ENCODE results near the gene TGFB1.

TGFB1 gene

DNA sequence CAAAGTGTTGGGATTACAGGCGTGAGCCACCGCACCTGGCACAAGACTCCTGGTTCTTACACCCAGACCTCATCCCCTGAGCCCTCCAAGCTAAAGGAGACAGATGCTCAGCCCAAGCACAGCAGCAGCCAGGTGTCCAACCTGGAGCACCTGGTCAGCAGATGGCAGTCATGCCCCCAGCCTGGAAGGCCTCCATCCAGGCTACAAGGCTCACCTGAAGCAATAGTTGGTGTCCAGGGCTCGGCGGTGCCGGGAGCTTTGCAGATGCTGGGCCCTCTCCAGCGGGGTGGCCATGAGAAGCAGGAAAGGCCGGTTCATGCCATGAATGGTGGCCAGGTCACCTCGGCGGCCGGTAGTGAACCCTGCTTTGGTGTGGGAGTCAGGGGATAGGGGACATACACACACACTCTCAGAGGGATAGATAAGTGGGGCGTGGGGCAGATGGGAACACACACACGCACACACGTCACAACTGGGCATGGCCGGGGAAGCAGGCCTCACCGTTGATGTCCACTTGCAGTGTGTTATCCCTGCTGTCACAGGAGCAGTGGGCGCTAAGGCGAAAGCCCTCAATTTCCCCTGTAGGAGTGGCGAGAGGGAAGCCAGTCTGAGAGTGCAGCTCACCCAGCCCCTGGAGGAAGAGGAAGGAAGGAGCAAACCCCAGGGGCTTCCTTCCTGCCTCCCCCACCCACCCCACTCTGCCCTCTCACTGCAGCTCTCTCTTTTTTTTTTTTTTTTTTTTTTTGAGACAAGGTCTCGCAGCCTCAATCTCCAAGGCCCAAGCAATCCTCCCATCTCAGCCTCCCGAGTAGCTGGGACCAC, 11.8 kb downstream of the TGFB1 start:
- no peak for DNase-seq (ENCODE audit: low read depth)

DNA sequence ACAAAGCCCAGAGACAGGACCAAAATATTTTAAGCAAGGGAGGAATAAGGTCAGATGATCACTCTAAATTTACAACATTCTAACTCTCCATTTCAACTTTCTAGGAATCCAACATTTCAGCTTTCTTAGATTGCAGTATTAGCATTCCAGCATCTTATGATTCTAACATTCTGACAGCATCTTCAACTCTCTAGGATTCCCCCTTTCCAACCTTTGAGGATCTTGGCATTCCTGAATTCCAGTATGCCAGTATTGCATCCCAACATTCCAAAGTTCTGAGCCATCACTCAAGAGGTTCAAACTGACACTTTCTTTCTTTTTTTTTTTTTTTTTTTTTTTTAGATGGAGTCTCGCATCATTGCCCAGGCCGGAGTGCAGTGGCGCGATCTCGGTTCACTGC, 13.8 kb downstream of the TGFB1 start:
- DNase-seq (ENCODE audit: low read depth) = no peak

DNA sequence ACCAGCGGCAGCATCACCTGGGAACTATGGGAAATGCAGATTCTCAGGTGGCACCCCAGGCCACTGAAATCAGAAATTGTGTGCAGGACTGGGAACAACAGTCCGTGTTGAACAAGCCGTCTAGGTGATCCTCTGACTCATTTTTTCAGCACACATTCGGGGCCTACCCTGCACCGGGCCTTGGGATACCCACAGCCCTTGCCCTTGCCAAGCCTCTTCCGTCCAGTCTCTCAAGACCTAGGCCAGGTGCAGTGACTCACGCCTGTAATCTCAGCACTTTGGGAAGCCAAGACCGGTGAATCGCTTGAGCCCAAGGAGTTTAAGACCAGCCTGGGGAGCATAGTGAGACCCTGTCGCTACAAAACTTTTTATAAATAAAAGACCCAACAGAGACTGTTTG, 18.3 kb downstream of the TGFB1 start:
- DNase-seq (ENCODE audit: low read depth) = no peak

DNA sequence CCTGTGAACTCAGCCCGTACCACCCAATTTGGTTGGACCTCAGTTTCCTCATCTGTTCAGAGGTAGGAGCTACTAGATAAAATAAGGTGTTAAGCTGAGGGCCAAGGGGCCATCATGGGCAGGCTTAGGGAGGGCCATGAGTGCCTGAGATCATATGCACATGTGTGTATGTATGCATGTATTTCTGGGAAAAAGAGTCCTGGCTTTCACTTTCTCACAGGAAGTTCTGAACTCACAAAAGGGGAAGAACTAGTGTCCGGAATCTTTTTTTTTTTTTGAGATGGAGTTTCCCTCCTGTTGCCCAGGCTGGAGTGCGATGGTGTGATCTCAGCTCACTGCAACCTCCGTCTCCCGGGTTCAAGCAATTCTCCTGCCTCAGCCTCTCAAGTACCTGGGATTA, 18.9 kb downstream of the TGFB1 start:
- no peak for DNase-seq (ENCODE audit: low read depth)

DNA sequence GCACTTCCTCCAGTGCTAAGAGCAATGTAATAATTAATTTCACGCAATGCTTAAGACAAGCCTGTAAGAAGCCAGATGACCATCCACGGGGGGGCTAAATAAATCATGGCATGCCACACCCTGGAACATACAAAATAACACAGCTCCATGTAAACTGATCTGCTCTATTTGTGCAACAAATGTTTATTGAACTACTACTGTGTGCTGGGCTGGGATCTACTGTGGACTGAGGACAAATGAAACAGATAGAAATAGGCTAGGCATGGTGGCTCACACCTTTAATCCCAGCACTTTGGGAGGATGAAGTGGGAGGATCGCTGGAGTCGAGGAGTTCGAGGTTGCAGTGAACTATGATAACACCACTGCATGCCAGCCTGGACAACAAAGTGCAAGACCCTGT, 21.3 kb downstream of the TGFB1 start:
- no peak for DNase-seq (ENCODE audit: low read depth)

DNA sequence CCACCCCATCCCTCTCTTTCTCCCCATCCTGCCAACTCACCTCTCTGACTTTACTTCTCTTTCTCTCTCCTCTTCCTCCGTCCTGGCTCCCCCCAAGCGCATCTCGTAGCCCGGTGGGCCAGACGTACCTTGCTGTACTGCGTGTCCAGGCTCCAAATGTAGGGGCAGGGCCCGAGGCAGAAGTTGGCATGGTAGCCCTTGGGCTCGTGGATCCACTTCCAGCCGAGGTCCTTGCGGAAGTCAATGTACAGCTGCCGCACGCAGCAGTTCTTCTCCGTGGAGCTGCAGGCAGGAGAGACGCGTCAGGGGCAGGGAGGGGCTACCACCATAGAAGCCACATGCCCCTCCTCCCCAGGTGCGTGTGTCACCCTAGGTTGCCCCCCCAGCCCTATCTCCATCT, 21.7 kb downstream of the TGFB1 start:
- DNase-seq (ENCODE audit: low read depth) = no peak

DNA sequence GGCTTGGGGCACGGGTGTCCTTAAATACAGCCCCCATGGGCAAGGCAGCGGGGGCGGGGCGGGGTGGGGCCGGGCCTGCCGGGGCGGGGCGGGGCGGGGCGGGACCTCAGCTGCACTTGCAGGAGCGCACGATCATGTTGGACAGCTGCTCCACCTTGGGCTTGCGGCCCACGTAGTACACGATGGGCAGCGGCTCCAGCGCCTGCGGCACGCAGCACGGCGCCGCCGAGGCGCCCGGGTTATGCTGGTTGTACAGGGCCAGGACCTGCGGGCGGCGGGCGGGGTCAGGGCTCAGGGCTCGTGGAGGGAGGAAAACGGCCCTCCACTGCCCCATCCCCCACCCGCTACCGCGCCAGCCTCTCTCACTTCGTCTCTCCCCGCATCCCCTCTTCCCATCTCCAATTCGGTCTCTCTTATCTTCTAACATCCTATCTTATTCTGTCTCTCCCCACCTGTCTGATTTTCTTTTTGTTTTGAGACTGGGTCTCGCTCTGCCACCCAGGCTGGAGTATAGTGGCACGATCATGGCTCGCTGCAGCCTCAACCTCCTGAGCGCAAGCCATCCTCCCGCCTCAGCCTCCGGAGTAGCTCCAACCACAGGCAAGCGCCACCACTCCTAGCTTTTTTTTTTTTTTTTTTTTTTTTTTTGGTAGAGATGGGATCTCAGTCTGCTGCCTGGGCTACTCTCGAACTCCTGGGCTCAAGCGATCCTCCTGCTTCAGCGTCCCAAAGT, 22.6 kb downstream of the TGFB1 start:
- no peak for DNase-seq (ENCODE audit: low read depth)

DNA sequence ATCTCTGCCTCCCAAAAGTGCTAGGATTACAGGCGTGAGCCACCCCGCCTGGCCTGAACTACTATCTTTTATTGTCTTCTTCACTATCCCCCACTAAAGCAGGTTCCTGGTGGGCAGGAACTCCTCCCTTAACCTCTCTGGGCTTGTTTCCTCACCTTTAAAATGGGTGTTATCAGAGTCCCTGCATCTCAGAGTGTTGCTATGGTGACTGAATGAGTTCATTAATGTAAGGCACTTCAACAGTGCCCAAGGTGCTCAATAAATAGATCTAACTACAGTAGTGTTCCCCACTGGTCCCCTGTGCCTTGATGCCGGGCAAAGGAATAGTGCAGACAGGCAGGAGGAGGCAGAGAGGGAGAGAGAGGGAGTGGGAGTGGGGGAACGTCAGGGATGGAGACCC, 23.2 kb downstream of the TGFB1 start:
- no peak for DNase-seq (ENCODE audit: low read depth)

DNA sequence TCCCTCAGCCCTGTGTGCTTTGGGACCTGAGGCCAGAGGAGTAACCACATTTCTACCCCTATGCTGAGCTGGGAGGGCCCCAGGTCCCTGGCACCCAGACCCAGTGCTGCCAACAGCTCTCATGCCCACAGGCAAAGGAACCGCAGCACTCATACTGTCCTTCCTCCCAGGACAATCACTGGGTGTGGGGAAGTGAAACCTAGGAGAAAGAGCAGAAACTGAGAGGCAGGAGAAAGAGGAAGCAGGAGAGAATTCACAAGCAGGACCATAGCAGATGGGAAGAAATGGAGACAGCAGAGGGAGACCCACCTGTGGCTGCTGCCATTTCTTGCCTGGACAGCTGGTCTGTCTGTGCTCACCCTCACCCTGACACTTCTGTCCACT, 24.9 kb downstream of the TGFB1 start:
- no peak for DNase-seq (ENCODE audit: low read depth)

DNA sequence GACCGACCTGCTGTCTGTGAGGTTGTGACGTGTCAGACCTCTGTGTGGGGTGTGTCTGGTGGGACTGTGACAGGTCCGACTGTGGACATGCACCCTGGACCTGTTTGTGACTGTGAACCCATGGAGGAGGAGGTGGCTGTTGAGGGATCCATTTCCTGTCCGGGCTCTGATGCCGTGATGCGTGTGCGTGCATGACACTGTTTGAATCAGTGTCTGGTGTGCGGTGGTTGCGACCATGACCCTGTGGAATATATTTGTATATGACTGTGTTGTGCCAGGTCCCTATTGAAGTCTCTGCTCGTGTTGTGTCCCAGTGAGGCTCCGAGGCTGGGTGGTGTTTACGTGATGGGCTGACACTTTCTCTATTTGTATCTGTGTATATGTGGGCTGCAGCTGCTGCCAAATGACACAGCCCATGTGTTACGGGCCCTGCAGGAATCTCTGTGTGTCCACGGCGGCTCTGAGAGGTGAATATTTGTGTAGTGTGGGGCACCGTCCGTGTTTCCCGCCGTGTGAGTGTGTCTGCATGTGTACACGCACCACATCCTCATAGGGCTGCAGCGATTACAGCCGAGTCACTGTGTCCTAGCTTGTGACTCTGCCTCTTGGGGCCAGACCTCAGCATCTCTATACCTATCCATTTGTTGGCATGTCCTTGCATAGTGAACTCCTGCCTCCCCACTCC, 25.4 kb downstream of the TGFB1 start:
- DNase-seq (ENCODE audit: low read depth) = no peak

DNA sequence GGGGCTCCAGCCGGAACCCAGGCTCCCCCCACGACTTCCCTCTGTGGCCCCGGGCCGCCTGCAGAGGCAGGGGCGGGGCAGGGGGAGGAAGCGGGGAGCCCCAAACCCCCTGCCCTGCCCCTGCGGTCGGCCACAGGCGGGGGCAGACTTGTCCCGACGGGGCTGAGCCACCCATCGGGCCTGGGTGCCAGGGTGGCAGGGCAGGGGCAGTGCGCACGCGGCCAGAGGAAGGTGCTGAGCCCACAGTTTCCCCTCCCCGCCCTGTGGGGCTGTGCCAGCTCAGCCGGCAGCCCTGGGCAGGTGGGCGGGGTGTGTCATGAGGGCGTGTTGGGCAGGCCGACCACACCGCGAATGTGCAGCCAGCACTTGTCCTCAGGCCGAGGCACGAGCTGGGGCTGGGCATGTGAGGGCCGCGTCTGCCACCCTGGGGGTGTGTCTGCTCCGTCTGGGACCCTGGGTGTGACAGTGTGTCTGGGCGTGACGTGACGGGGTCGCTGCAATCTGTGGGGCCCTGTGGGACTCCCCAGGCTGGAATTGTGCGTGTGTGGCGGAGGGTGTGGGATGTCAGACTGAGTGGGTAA, 26.1 kb downstream of the TGFB1 start:
- peak; percentile 86 for DNase-seq (ENCODE audit: low read depth)

DNA sequence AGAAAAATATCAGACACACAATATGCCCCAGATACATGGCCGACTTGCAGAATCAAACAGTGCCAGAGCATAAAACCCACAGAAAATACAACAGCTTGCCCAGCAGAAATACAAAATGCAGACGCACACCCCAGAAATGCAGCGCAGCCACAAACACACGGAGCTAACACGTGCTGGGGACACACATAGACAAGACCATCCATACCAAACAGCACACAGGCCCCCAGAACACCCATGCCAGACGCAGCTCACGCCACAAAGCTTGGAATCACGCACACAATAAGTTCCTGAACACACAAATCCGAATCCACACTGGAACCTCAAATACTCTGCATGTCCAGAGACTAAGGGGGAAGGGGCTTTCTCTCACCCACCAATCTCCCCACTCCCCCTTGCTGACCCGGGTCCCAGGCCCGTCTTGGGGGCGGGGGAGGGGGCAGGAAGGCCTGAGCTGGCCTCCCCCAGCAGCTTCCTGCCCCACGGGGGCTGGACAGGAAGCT, 26.6 kb downstream of the TGFB1 start:
- DNase-seq (ENCODE audit: low read depth) = no peak

DNA sequence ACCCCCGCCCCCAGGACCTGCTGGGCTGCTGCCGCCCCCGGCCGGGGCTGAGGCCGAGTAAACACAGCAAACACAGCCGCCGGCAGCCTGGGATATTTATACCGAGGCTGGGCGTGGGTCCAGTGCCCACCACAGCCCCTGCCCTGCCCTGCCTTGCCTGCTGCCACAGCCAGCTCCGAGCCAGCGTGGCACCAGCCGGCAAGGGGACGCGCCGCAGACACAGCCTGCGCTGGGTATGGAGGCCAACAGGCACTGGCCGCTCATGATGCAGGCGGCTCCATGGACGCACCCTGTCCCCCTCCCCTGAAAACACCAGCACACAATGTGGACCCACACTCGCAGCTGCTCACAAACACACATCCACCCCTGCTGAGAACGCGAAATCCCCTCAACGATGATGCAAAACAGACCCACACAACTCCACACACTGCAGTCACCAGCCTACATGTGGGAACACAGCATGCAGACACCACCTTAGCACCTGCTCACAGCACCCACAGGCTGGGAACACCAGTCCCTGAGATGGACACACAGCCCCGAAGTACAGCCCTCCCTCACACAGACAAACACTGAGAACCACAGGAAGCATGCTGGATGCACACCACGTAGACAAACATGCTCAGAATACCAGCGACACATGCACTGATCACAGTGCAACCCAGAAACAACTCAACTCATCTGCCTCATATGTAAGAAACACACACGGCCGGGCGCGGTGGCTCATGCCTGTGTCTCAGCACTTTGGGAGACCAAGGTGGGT, 27.6 kb downstream of the TGFB1 start:
- no peak for DNase-seq (ENCODE audit: low read depth)

DNA sequence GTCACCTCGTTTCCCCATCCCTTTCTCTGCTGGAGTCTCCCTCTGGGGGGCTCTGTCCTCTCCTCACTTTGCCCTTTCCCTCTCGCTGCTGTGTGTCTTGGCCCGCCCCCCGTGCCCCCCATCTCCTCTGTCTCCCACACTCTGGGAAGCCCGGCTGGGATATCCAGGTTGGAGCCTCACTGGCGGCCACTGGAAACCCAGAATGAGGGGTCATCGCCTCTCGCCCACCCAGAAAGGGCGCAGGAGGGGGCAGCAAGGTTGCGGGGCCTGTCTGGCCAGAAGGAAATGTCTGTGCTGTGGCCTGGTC, 28.1 kb downstream of the TGFB1 start:
- no peak for DNase-seq (ENCODE audit: low read depth)

DNA sequence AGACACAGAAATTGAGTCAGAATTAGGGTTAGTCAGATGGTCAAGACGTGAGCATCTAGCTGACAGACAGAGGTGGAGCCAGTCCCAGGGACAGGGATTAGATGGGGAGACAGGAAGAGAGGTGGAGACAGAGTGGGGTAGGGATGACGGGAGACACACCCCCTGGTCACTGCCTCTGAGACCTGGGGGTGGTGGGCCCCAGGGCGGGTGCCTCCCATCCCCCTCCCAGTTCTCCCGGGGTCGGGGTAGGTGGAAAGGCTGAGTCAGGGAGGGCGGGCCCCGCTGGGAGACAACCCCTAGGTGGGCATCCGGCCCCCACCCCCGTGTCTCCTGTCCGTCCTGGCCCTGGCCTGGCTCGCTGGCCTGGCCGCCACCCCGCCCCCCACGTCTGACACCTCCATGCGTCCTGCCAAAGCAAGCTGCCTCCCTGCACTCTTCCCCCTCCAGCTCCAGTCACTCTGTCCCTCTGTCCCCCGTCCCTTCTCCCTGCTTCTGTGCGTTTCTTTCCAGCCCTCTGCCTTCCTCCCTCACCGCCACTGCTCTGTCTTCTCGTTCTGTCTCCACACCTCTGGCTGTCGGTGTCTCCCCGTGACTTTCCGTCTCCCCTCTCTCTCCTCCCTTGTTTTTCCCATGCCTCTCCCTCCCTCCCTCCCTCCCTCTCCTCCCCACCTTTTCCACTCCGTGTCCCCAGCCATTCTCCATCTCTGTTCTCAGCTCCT, 28.6 kb downstream of the TGFB1 start:
- no peak for DNase-seq (ENCODE audit: low read depth)

DNA sequence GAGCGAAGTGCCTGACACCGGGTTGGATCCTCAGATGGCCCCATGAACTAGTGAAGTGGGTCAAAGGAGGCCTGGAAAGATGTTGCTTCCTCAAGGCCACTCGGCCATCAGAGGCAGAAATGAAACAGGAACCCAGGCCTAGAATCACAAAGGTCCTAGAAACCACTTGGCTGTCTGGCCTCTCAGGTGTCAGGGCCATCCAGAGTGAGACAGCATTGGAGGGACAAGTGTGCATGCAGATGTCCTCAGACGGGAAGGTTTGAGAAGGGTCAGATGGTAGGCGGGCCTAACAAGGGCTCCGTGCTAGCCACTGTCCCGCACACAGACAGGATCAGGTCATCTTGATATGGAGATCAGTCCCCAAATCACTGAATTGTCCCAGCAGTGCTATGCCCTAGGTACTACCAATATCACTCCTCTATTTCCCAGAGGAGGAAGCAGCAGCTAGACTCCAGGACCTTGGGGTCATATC, 29.5 kb downstream of the TGFB1 start:
- DNase-seq (ENCODE audit: low read depth) = no peak

DNA sequence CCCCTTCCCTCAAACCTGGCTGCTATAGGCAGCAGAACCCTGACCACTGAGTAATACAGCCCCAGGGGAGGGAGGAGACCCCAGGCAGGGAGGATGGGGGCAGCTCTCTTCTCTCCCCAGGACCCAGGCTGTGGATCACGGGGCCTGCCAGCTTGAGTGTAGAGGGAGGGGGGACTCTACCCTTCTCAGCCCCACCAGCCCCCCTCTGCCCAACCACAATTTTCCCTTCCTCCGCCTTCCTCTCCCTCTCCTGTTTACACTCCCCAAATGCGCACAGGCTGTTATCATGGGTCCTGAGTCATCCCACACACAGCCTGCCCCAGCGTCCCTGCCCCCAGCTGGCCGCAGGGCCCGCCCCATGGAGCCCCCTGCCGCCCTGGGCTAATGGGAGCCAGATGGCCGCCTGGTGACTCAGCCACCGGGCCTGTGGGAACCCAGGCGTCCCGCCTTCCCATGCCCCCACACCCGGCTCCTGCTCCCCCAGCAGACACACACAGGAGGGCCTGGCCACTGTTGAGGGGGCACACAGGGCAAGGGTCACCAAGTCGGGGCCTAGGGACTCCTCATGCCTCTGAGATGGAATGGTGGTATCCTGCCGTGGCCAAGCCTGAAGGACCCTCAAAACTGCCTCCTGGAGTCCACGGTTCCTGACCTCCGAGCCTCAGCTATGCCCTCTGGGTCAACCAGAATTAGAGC, 30.1 kb downstream of the TGFB1 start:
- DNase-seq (ENCODE audit: low read depth) = no peak

DNA sequence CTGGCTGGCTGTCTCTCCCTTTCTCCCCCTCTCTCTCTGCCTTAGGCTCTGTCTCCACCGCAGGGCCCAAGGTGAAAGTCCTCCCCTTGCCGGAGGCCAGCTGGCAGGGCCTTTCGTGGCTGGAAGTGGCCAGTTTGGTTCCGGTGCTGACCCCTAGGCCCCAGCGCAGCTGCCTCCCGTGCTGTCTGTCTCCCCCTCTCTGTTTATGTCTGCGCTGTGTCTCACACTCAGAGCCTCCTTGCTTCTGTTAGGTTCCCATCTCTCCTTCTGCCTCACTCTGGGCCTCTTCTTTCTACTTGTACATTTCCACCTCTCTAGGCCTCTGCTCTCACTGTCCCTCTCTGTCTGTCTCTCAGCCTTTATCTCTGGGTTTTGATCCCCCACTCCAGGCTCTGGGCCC, 30.7 kb downstream of the TGFB1 start:
- DNase-seq (ENCODE audit: low read depth) = no peak

DNA sequence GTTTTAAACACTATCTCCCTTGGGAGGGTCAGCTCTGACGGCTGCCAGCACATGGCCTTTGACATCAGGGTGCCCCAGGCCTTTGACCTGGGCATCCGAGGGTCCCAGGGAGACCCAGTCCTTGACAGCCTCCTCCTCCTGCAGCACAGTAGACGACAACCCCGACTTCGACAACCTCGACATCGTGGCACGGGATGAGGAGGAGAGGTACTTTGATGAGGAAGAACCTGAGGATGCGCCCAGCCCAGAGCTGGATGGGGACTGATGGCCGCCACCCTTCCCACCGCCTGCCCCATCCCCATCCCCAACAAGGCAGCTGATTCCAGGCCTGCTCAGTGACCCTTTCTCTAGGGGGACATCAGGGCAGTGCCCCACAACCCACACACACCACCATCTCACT, 31.3 kb downstream of the TGFB1 start:
- no peak for DNase-seq (ENCODE audit: low read depth)

DNA sequence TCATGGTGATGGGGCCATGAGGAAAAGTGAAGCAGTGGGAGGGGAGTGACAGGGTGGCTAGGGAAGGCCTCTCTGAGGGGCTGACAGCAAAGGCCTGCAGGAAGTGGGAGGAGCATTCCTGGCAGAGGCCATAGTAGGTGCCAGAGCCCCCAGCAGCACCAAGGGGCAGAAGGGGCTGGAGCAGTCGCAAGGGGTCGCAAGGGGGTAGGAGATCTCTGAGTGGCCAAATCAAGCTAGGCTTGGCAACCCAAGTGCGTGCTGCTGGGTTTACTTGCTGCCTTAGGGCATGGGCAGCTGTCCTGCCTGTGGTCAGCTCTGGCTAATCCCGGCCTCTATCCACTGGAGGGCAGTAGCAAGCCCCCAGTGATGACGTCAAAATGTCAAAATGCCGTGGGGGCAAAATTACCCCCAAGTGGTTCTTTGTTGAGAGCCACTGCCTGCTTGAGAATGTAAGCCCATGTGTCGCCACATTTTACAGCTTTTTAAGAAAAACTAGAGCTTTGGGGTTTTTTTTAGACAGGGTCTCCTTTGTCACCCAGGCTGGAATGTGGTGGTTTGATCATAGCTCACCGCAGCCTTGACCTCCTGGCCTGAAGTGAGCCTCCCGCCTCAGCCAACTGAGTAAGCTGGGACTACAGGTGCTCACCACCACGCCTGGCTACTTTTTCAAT, 32.0 kb downstream of the TGFB1 start:
- no peak for DNase-seq (ENCODE audit: low read depth)
